H1 (cell line): ENCODE measurements around the gene NDUFAB1. TPM values are rescaled to one million over a fixed set of nuclear protein-coding genes. Genes with fewer than 3 reads are reported as not detected.

Source experiments
- CTCF ChIA-PET: fragments of 300-600 bp; sonication (Branson Sonifier 250); formaldehyde crosslinking; loops from one replicate; lab custom pipeline; 2021; ENCODE audit not compliant: partially characterized antibody; lab: Charles Lee
- POLR2A ChIA-PET: fragments of 300-600 bp; sonication (Branson Sonifier 250); formaldehyde crosslinking; loops from one replicate; lab custom pipeline; 2021; ENCODE audit warnings: inconsistent platforms; ENCODE audit not compliant: partially characterized antibody; lab: Charles Lee
- DNase-seq, 2 experiments: peaks; one replicate each; pipeline versions ENCODE4 v3.0.0 to v3.0.0-alpha.2; 2010 to 2022; ENCODE audit warnings: low spot score in 2 of 2, low read depth in 1 of 2, mixed read lengths in 1 of 2
- FAIRE-seq: peaks from 2 replicates; lab custom pipeline; 2011; peaks lifted over from hg19 to GRCh38; lab: Jason Lieb, UNC
- H2AFZ ChIP-seq: 2 replicates; pipeline ENCODE4 v1.8.1; 2012; ENCODE audit warnings: low read length, inconsistent platforms
- H2AK5ac ChIP-seq: 2 replicates; pipeline ENCODE4 v1.6.1; 2013; ENCODE audit warnings: low read depth, low read length
- H2BK120ac ChIP-seq: replicated peaks from 2 replicates; pipeline ENCODE3; 2013; ENCODE audit warnings: low read depth, low read length, inconsistent platforms
- H2BK12ac ChIP-seq: 2 replicates; pipeline ENCODE4 v1.6.1; 2013; ENCODE audit warnings: low read depth, low read length
- H2BK15ac ChIP-seq: 2 replicates; pipeline ENCODE4 v1.6.1; 2013; ENCODE audit warnings: low read length
- H2BK20ac ChIP-seq: 2 replicates; pipeline ENCODE4 v1.6.1; 2013; ENCODE audit warnings: low read length
- H2BK5ac ChIP-seq: 2 replicates; pipeline ENCODE4 v1.6.1; 2013; ENCODE audit warnings: low read depth, low read length
- H3K14ac ChIP-seq: 2 replicates; pipeline ENCODE4 v1.6.1; 2013; ENCODE audit warnings: inconsistent platforms; ENCODE audit not compliant: insufficient read length
- H3K18ac ChIP-seq: 2 replicates; pipeline ENCODE4 v1.6.1; 2013; ENCODE audit warnings: low read length; ENCODE audit errors: extremely low read depth
- H3K23ac ChIP-seq: 2 replicates; pipeline ENCODE4 v1.6.1; 2013; ENCODE audit warnings: inconsistent platforms; ENCODE audit not compliant: insufficient read length
- H3K23me2 ChIP-seq: 2 replicates; pipeline ENCODE4 v1.6.1; 2013; ENCODE audit warnings: low read depth, low read length
- H3K27ac ChIP-seq: 2 replicates; pipeline ENCODE4 v1.6.1; 2011; ENCODE audit warnings: low read depth, low read length, inconsistent platforms
- H3K27me3 ChIP-seq, 4 experiments: replicated peaks in 1 of 4; 1 replicate in 1 of 4; 2 replicates in 3 of 4; pipeline versions ENCODE4 v1.6.1 to v1.8.1; 2011 to 2013; ENCODE audit warnings: low read length in 3 of 4, mild to moderate bottlenecking in 3 of 4, inconsistent platforms in 2 of 4, mixed read lengths in 2 of 4, moderate library complexity in 1 of 4; ENCODE audit not compliant: control insufficient read depth in 3 of 4, insufficient read depth in 3 of 4; ENCODE audit errors: extremely low read depth in 1 of 4
- H3K36me3 ChIP-seq, 4 experiments: 2 replicates each; pipeline versions ENCODE4 v1.6.1 to v1.8.1; 2011 to 2013; ENCODE audit warnings: mild to moderate bottlenecking in 4 of 4, low read length in 3 of 4, moderate library complexity in 2 of 4, control low read depth in 1 of 4, inconsistent platforms in 1 of 4; ENCODE audit not compliant: insufficient read depth in 4 of 4, control insufficient read depth in 2 of 4
- H3K4ac ChIP-seq: replicated peaks from 2 replicates; pipeline ENCODE3; 2013; ENCODE audit warnings: low read length, low read depth, mixed read lengths, inconsistent platforms; ENCODE audit not compliant: insufficient read length
- H3K4me1 ChIP-seq, 4 experiments: replicated peaks in 1 of 4; 1 replicate in 1 of 4; 2 replicates in 3 of 4; pipeline versions ENCODE4 v1.6.1 to v1.8.1; 2011 to 2013; ENCODE audit warnings: low read length in 3 of 4, inconsistent platforms in 2 of 4, mixed read lengths in 1 of 4; ENCODE audit not compliant: insufficient read depth in 4 of 4, control insufficient read depth in 3 of 4
- H3K4me2 ChIP-seq, 2 experiments: 2 replicates each; pipeline versions ENCODE4 v1.6.1 to v1.8.1; 2011 to 2013; ENCODE audit warnings: low read depth in 2 of 2, low read length in 2 of 2, control low read depth in 1 of 2, inconsistent platforms in 1 of 2, mild to moderate bottlenecking in 1 of 2; ENCODE audit not compliant: insufficient read depth in 1 of 2
- H3K4me3 ChIP-seq, 4 experiments: fragments of 200-600, 300-600 bp in 1 of 4; sonication (generic), shearing (Covaris generic), sonication (Bioruptor Twin) in 1 of 4; 2 replicates each; pipeline versions ENCODE4 v1.5.1 to v1.8.1; 2011 to 2016; ENCODE audit warnings: low read length in 4 of 4, low read depth in 3 of 4, control low read depth in 2 of 4, inconsistent platforms in 2 of 4, mild to moderate bottlenecking in 2 of 4, mixed read lengths in 1 of 4, moderate library complexity in 1 of 4; ENCODE audit not compliant: insufficient read depth in 2 of 4; ENCODE audit errors: extremely low read depth in 1 of 4
- H3K56ac ChIP-seq: replicated peaks from 2 replicates; pipeline ENCODE3; 2013; ENCODE audit warnings: low read depth, mild to moderate bottlenecking, mixed read lengths, low read length, inconsistent platforms; ENCODE audit not compliant: insufficient read length
- H3K79me1 ChIP-seq: 2 replicates; pipeline ENCODE4 v1.6.1; 2013; ENCODE audit warnings: low read depth, low read length, control low read depth
- H3K79me2 ChIP-seq, 2 experiments: 2 replicates each; pipeline versions ENCODE4 v1.6.1 to v1.8.1; 2012 to 2013; ENCODE audit warnings: low read length in 2 of 2, mild to moderate bottlenecking in 2 of 2, inconsistent platforms in 1 of 2; ENCODE audit not compliant: insufficient read depth in 2 of 2, control insufficient read depth in 1 of 2
- H3K9ac ChIP-seq, 4 experiments: replicated peaks in 1 of 4; 1 replicate in 1 of 4; 2 replicates in 3 of 4; pipeline versions ENCODE4 v1.6.1 to v1.8.1; 2011 to 2013; ENCODE audit warnings: low read depth in 3 of 4, low read length in 3 of 4, control low read depth in 2 of 4, mild to moderate bottlenecking in 2 of 4, moderate library complexity in 2 of 4, inconsistent platforms in 1 of 4; ENCODE audit errors: extremely low read depth in 1 of 4
- H3K9me3 ChIP-seq, 2 experiments: 2 replicates each; pipeline versions ENCODE4 v1.6.1 to v1.8.1; 2012 to 2013; ENCODE audit warnings: mild to moderate bottlenecking in 2 of 2, moderate library complexity in 2 of 2, control low read depth in 1 of 2, inconsistent platforms in 1 of 2, low read depth in 1 of 2, low read length in 1 of 2, mixed read lengths in 1 of 2; ENCODE audit not compliant: insufficient read depth in 2 of 2
- H4K20me1 ChIP-seq, 2 experiments: replicated peaks in 1 of 2; 2 replicates each; pipeline versions ENCODE3 to v1.8.1; 2011 to 2013; ENCODE audit warnings: inconsistent platforms in 2 of 2, low read length in 2 of 2, mild to moderate bottlenecking in 1 of 2; ENCODE audit not compliant: insufficient read depth in 2 of 2, control insufficient read depth in 1 of 2
- H4K5ac ChIP-seq: 2 replicates; pipeline ENCODE4 v1.6.1; 2013; ENCODE audit warnings: low read length, low read depth, mixed read lengths, inconsistent platforms; ENCODE audit not compliant: insufficient read length
- H4K8ac ChIP-seq: 2 replicates; pipeline ENCODE4 v1.8.0; 2013; ENCODE audit warnings: mild to moderate bottlenecking, moderate library complexity, low read length, inconsistent platforms; ENCODE audit not compliant: insufficient read depth; ENCODE audit errors: extremely low read depth
- H4K91ac ChIP-seq: replicated peaks from 2 replicates; pipeline ENCODE3; 2013; ENCODE audit warnings: low read length, mixed read lengths, inconsistent platforms; ENCODE audit not compliant: insufficient read length
- BRCA1 ChIP-seq: IDR thresholded peaks from 2 replicates; pipeline ENCODE4 v1.6.1; 2012; ENCODE audit warnings: low read depth, low read length, improper control_type of control experiment
- CBX8 ChIP-seq: fragments of 300-800, 300-1000 bp; sonication (generic); IDR thresholded peaks from 2 replicates; pipeline ENCODE4 v1.7.1; 2016; ENCODE audit warnings: low read depth, low read length, borderline replicate concordance
- CTBP2 ChIP-seq: IDR thresholded peaks from 2 replicates; pipeline ENCODE4 v1.7.0; 2011; ENCODE audit warnings: borderline replicate concordance, mild to moderate bottlenecking, moderate library complexity, mixed read lengths, low read length; ENCODE audit not compliant: insufficient read depth, insufficient read length
- HDAC2 ChIP-seq, 2 experiments: fragments of 300-600 bp in 1 of 2; sonication (generic) in 1 of 2; IDR thresholded peaks; 2 replicates each; pipeline ENCODE4 v1.6.1; 2011 to 2012; ENCODE audit warnings: low read depth in 2 of 2, low read length in 2 of 2, mild to moderate bottlenecking in 2 of 2, moderate library complexity in 2 of 2, borderline replicate concordance in 1 of 2, inconsistent platforms in 1 of 2
- SRF ChIP-seq: IDR thresholded peaks from 2 replicates; pipeline ENCODE4 v1.6.1; 2011; ENCODE audit warnings: mild to moderate bottlenecking, low read depth, low read length, moderate library complexity
- WGBS, 2 experiments: shearing (Covaris generic) in 1 of 2; methylation state at CpG; one replicate each; pipeline versions ENCODE4 v1.1.6 to v1.1.7; 2013 to 2015; ENCODE audit warnings: low lambda C conversion rate in 2 of 2, mixed read lengths in 2 of 2, inconsistent platforms in 1 of 2, low coverage in 1 of 2, missing lambda C conversion rate in 1 of 2; ENCODE audit not compliant: insufficient replicate concordance in 2 of 2, insufficient coverage in 1 of 2, insufficient read length in 1 of 2; ENCODE audit errors: extremely low coverage in 1 of 2, missing lambda C conversion rate in 1 of 2; 5-methylcytosine and 5-hydroxymethylcytosine counted together
- polyA plus RNA-seq, 7 experiments: library from polyadenylated mRNA; depleted of rRNA in 3 of 7; stranded (reverse) in 5 of 7; unstranded in 2 of 7; fragments of >200 nt in 5 of 7; fragments of 200-250 nt in 2 of 7; gene quantifications; 1 replicate in 5 of 7; 2 replicates in 1 of 7; 4 replicates in 1 of 7; pipeline versions ENCODE4 v1.2.1 to v1.2.3, GENCODE V29; 2011 to 2013; ENCODE audit warnings: missing spikeins in 2 of 7, mixed read lengths in 2 of 7
- total RNA-seq: library from RNA; stranded (reverse); fragmentation: NEBNext Ultra II Directional; extraction: Animal tissue kit (Norgen Biotek cat#: 25700); gene quantifications from 2 replicates; pipeline ENCODE4 v1.2.1, GENCODE V29; 2021
- TF ChIP-seq, protein P1 (sequence below): IDR thresholded peaks from 2 replicates; pipeline ENCODE4 v1.6.1; 2011; ENCODE audit warnings: low read length, improper control_type of control experiment

Gene NDUFAB1
- total and polyA plus RNA-seq, 2 of the 8 experiments (the other 6 are each of a cell fraction or from before 2014, with no cell fraction given), result 135 to 294 TPM

DNA sequence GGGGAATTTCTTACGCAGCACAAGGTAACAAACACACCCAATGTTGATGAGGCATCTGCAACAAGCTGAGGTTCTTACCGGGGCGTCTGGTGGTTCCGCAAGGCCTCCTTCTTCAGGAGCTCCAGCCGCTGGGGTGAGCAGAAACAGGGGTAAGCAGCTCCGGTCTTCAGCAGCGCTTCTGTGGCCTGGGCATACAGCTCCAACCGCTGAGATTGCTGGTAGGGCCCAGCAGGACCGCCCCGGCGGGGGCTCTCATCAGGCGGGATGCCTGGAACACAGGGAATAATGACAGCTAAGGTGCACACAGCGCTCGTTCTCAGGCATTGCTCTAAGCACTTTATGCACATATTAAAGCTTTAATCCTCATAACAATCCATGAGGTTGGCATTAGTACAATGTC lies 51.7 kb downstream of the NDUFAB1 start:
- Histone ChIP-seq H3K9ac (no peak overlapping the region), H2AFZ (no peak overlapping the region), H3K4me2 (no peak overlapping the region), H3K27ac (no peak overlapping the region), H3K79me2 (no peaks in the 10 kb centered on the region), H2BK120ac (no peak overlapping the region), H3K4me3 (no peak overlapping the region), H3K18ac (no peak overlapping the region), H3K79me1 (no peaks in the 10 kb centered on the region), H2BK20ac (no peak overlapping the region), H3K23ac (no peak overlapping the region), H2BK12ac (no peak overlapping the region), H3K36me3 (peaks cover 21 to 61% (median 42%) of the 10 kb centered on the region in 4 experiments), H4K20me1 (peaks cover 0 to 2% of the 10 kb centered on the region in 2 experiments), H4K8ac (no peak overlapping the region), H3K4ac (no peak overlapping the region), H2AK5ac (no peak overlapping the region), H2BK15ac (no peak overlapping the region), H4K5ac (no peak overlapping the region), H3K56ac (no peak overlapping the region), H3K23me2 (no peaks in the 10 kb centered on the region), H3K4me1 (no peaks in the 10 kb centered on the region), H3K27me3 (no peaks in the 10 kb centered on the region), H3K9me3 (no peaks in the 10 kb centered on the region), H2BK5ac (no peak overlapping the region), H4K91ac (no peak overlapping the region), H3K14ac (no peak overlapping the region)
- WGBS, 2 experiments, result 92% methylated on average over 14 of the region's 14 CpGs; no CpG with 5 or more reads in 1 of the 2 experiments
- FAIRE-seq, result no peak
- TF ChIP-seq SRF (no peak), BRCA1 (no peak), CBX8 (no peak), HDAC2 (IDR thresholded peaks at IDR 0.05; ENCODE audit: borderline replicate concordance in 1 of 2, low read depth in 2 of 2, low read length in 2 of 2) (no peak), CTBP2 (no peak)
- TF ChIP-seq, protein P1, sequence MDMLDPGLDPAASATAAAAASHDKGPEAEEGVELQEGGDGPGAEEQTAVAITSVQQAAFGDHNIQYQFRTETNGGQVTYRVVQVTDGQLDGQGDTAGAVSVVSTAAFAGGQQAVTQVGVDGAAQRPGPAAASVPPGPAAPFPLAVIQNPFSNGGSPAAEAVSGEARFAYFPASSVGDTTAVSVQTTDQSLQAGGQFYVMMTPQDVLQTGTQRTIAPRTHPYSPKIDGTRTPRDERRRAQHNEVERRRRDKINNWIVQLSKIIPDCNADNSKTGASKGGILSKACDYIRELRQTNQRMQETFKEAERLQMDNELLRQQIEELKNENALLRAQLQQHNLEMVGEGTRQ, result no peak
- POLR2A ChIA-PET, result interaction anchor here (0.5 to 2.2 kb wide), 8 partner anchors 9 to 120 kb away, joined by 3 to 12 read pairs (median 3); partner anchors contain the start of genes EARS2 and UBFD1
- no peak for DNase-seq
- CTCF ChIA-PET, result interaction anchor here (2.2 kb wide), 1 partner anchor 52 kb away, joined by 9 read pairs; no protein-coding TSS in a partner anchor
